ENCODE measurements around the gene APEX1.
"Not testable (repeated sequence)": the region's sequence is repeated elsewhere in the genome, so short reads cannot be mapped to it uniquely, and the experiment has no call there.

The APEX1 gene

DNA sequence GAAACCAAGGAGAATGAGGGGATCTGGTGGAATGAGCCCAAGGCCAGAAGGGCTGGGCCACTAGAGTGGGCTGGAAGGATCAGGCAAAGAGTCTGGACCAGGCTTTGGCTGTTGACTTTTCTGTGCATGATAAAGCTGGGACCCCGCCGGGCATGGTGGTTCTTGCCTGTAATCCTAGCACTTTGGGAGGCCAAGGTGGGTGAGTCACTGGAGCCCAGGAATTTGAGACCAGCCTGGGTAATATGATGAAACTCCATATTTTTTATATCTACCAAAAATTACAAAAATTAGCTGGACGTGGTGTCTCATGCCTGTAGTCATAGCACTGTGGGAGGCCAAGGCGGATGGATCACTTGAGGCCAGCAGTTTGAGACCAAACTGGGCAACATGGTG lies 18.7 kb upstream of the APEX1 start:
- DNase-seq: no peak

DNA sequence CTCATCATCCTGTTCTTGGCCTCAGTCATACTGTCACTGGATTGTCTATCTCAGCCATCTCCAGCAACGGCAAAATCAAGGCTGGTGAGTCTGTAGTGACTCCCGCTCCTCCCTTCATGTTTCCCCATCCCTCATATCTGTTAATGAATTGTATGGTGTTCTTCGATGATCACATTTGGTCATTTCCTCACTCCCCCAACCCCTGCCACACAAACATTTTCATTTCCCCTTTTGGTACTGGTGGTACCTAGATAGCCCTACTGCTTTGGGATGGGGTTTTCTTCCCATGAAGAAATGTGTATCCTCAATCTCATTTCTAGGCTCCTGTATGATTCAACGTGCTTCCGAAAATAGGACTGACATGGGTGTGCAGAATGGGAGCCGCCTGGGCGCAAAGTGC lies 16.4 kb upstream of the APEX1 start:
- no peak for DNase-seq

DNA sequence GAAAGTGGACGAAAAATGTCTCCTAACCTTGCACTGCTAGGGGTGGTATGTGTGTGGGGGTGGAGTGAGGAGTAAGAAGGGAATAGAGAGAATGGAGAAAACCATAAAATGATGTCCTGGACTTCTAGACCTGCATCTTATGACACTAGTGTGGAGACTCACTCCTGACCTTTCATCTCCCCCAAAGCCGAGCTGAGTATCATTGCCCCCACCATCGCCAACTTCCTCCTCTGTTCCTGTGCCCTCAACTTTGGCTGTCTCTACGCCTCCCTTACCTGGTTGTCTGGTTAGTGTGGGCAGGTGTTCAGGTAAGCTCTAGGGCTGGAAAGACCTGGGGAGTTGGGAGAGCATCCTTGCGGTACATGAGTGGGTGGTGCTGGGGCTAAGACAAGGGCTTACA lies 14.6 kb upstream of the APEX1 start:
- DNase-seq: no peak

DNA sequence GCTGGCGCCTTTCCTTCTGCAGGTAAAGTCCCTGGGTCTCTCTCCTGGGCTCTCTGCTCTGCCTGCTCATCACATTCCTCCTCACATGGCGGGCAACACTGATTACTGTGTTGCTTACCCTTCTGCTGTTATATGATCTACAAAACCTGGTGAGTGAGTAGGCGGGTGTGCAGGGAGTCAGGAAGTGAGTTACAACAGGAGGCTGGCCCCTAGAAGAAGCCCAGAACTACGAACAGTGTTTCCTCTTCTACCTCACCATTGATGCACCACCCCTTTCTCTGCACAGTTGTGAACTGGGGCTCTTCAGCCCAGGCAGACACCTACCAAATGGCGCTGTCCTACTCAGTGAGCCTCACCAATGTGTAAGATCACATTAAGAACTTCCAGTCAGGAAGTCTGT lies 14.1 kb upstream of the APEX1 start:
- DNase-seq: no peak

DNA sequence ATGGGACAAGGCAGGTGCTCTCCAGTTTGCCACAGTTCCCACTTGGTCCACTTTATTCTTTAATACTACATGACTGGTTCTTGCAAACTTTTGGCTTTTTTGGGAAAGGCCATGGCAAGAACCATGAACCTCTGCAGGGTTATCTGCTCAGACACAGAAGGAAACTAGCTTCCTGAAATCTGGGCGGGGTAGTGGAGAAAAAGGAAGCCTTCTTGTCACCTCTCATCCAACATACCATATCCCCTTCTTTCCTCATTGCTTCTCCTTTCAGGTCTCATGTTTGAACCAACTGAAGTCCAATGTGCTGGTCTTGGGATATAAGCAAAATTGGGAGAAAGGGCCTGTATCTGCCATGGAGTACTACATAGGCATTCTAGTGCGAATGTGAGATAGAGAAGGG lies 13.6 kb upstream of the APEX1 start:
- no peak for DNase-seq

DNA sequence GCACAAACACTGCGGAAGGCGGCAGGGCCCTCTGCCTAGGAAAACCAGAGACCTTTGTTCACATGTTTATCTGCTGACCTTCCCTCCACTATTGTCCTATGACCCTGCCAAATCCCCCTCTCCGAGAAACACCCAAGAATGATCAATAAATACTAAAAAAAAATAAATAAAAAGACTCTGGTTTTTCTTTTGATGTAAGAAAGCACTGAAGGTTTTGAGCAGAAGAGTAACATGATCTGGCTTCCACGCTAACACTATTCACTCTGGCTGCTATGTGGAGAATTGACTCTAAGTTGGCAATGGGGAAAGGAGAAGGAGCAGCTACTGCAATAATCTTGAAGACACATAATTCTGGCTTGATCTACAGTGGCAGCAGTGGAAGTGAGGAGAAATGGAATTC lies 11.4 kb upstream of the APEX1 start:
- DNase-seq: not testable (repeated sequence)

DNA sequence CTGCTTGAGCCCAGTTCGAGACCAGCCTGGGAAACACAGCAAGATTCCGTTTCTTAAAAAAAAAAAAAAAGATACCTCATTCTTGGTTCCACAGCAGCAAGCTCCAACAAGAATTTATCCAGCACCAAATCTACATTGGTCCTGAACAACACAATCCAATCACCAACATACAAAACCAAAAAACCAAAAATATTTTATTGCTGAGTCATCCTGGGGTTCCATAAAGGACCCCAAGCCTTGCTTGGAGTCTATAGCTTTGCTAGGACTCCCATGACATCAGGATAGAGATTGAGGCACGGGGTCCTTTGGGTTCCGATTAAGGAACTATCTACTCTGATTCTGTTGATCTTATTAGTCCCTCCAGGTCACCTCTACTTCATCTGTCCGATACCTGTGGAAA lies 8.1 kb upstream of the APEX1 start:
- DNase-seq: no peak

DNA sequence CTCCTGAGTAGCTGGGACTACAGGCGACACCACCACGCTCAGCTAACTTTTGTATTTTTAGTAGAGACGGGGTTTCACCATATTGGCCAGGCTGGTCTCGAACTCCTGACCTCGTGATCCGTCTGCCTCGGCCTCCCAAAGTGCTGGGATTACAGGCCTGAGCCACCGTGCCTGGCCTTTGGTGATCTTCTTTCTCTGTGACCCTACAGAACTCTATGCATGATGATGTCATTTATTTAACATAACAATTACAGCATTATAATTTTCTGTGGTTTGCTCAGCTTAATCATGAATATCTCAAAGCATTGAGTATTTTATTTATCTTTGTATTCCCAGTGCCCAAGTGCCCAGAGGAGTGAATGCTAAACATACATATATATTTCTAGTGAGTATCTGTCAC lies 2.2 kb upstream of the APEX1 start:
- not testable (repeated sequence) for DNase-seq

DNA sequence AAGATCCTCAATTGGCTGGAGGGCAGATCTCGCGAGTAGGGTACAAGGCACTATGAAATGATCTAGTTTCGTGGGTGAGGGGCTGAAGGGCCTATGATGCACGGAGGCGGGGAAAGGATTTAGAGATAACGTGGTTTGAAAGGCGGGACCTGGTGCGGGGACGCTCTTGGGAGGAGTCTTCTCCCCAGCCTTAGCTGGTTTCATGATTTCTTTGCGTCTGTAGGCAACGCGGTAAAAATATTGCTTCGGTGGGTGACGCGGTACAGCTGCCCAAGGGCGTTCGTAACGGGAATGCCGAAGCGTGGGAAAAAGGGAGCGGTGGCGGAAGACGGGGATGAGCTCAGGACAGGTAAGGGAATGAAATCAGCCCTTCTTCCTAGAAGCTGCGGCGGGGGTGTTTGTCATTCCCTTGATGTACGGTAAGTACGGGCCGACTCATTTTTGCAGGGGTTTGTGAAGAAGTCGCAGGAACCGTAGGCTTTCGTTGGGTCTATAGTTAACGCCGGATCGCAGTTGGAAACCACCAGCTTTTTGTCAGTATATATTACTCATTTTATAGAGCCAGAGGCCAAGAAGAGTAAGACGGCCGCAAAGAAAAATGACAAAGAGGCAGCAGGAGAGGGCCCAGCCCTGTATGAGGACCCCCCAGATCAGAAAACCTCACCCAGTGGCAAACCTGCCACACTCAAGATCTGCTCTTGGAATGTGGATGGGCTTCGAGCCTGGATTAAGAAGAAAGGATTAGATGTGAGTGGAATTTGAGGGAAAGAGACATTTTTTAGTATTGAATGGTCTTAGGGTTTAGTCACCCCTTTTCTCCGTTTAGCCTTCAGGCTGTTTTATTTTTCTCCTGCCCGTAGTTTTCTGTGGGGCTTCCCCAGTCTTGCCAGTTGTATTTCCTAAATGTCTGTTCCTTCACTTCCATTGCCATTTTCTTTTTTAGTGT lies 602 bp downstream of the APEX1 start:
- no peak for DNase-seq

DNA sequence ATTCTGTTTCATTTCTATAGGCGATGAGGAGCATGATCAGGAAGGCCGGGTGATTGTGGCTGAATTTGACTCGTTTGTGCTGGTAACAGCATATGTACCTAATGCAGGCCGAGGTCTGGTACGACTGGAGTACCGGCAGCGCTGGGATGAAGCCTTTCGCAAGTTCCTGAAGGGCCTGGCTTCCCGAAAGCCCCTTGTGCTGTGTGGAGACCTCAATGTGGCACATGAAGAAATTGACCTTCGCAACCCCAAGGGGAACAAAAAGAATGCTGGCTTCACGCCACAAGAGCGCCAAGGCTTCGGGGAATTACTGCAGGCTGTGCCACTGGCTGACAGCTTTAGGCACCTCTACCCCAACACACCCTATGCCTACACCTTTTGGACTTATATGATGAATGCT lies 1.9 kb downstream of the APEX1 start:
- no peak for DNase-seq

DNA sequence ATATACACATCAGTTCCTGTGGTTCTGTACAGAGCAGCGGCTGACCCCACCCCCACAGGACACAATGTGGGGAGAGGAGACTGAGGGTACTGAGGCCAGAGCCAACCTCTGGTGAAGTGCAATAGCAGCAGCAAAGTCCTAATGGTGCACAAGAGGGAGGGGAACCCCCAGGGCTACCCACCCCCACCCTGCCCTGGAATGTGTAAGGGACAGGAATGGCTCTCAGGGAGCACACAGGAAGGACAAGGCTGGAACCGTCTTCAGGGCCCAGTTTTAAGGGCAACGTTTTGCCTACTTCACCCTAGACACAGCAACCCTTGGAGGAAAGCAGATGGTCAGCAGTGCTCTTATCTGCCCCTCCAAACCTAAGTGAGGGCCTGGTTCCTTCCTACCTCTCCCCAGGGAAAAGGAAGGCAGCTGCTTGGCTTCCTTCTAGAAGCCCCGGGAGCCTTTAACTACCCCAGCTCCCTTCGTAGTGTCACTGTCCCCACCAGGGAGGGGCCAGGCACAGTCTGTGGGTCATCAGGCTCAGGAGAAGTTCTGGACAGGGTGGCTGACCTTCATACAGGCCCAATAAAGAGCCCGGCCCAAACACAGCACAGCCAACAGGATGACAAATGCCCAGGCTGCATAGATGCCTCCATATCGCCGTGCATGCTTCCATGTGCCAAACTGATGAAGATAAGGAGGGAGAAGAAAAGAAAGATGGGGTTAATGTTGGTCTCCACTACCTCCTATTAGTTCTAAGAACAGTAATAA lies 3.2 kb downstream of the APEX1 start:
- no peak for DNase-seq

DNA sequence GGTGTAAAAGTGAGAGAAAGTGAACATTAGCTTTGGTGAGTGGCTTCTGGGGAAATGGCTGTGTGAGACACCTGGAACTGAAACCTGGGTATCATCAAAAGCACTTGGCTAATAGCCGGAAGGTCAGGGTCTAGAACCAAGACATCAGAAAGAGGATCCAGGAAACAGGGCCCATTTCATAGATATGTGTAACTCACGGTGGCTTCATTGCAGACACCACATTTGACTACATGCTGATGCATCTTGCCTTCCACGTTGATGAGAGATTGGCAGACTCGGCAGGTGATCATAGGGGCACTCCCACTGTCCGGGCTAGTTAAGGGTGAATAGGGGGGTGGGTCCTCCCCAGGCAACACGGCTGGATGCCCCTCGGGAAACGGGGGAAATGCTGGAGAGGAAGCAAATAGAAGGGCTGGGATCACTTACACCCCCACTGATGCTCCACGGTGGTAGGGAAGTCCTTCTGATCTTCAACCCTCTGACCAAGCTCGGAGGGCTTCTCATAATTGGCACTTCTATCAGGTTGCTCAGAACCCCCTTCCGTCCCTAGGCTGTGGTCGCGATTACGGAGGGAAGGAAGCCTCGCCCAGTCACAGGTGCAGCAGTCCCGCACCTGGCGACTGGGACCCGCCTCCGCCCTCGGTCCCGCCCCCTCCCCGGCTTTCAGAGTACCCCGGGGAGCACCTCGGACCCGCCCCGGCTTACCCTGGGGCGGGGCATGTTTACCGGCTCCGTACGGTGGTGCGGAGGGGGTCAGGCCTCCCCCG lies 5.6 kb downstream of the APEX1 start:
- DNase-seq: peak; percentile 80

DNA sequence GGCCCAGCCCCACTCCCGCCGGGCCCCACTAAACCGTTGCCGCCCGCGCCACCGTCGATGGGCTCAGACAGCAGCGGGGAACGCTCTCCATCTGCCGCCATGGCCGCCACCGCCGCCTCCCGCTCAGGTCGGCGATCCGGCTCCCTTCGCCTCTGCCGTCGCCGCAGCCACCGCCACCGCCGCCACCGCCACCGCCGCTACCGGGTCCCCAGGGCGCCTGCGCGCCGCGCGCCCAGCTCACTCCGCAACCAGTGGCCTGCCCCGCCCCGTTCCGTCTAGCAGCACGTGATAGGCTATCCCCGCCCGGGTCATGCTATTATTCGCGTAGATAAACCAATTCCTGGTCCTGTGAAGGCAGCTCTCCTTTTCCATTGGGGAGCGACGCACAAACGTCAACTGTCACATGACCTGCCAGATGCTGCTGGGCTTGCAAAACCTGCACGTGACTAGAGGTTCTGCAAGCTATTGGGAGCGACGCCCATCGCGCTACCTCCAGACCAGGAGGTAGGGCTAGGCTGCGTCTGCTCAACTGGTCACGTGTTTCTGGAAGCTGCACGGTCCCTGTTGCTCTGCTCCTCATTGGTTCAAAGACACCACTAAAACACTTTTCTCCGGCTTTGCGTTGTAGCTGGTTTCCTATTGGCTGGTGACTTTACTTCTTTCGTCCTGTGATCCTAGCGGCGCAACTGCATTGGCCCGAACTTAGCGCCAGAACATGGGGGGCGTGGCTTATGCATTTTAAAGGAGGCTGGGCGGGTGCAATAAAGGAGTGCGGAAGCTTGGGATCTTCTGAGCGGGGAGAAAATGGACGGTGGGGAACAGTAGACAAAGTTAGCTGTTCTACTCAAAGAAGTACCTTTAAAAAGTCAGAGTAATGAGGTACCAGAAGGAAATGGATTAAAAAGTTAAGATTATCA lies 6.5 kb downstream of the APEX1 start, which contains the start of gene PIP4P1:
PIP4P1 (minus strand) TSS at position 210 of the 917 bp plus-strand sequence; CDS start at position 101, 109 bp downstream.
- DNase-seq: peak; percentile 100

DNA sequence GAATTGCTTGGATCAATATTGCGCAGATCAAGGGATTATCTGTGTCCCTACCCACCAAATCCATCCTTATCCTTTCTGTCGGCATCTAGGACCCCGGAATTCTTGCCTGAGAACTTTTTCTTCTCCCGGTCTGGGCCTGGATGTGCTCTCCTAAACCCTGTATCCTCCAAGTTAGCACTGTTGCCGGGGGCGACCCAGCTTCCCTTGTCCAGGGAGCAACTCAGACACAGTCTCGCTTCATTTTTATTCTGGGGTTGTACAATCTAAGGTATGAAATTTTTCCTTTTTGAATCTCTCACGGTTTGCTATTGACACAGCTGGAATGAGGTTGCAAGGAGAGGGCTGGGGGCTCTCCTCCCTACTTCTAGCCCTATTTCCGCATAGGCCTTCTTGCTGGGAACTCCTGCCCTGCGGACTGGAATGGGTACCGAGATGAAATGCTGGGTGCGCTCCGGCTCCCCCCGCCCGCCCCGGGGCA lies 13.8 kb downstream of the APEX1 start:
- no peak for DNase-seq

DNA sequence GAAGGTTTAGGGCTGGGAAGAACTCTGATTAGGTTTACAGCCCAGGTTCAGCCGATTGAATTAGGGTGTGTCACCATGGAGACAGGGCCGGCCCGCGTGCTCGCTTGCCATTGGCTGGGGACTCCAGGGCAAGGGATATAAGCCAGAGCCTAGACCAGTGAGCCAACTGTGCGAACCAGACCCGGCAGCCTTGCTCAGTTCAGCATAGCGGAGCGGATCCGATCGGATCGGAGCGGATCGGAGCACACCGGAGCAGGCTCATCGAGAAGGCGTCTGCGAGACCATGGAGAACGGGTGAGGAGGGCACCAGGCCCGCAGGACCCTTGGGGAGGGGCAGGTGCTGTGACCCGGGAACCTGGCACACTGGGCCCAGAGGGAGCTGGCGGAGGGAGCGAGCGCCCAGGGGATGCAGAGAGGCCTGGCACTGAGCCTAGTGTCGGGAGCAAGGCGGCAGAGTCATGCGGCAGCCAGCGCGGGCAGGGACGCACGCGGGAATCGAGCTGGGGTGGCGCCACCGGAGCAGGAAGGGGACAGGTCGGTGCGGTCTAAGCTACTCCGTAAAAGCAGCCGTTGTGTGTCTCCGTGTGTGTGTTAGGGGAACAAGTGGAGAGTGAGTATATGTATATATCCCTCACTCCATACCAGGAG lies 14.3 kb downstream of the APEX1 start, which contains the start of gene PNP:
PNP (plus strand) TSS at position 165 of the 648 bp plus-strand sequence; CDS start at position 284, 119 bp downstream.
- peak; percentile 93 for DNase-seq

DNA sequence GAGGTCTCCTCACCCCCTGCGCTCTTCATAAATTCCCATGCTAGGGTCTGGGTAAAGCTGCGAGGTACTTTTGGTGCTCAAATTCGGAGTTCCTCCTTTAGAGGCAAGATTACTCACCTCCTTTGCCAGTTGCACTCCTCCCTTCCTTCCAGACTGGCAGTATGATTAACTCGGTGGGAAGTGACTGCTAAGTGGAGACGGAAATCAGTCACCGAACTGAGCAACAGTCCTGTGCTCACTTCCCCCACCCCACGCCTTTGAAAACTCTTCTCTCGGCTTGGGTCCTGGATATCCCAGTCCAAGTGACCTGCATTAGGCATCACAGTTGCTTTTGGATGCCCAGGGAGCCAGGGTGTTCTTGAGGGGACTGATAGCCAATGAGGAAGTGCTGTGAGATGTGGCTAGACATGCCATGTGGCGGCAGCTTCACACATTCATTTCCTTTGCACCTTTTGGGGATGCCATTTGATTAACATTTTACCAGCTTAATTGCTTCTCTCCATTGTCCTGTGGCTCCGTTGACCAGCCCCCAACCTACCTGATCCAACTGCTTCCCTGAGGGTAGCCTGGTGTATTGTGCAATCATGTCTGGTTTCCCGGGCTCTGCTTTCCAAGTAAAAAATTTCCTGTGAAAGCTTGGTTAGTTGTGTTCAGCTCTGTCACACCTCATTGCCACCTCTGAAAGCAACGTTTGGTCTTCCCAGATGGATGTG lies 15.0 kb downstream of the APEX1 start:
- peak; percentile 54 for DNase-seq

DNA sequence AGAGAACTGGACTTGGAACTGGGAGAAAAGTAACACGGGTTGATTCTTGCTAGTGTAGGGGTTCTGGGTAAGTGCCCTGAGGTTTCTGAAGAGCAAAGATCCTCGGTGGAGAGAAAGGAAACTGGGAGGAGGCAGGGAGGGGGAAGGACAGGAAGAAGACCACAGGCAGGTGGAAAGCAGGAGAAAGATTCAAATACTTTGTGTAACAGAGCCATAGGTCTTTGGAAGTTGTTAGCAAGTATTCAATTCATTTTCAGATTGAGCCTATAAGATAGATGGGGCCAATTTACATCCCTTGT lies 15.5 kb downstream of the APEX1 start:
- DNase-seq: no peak

DNA sequence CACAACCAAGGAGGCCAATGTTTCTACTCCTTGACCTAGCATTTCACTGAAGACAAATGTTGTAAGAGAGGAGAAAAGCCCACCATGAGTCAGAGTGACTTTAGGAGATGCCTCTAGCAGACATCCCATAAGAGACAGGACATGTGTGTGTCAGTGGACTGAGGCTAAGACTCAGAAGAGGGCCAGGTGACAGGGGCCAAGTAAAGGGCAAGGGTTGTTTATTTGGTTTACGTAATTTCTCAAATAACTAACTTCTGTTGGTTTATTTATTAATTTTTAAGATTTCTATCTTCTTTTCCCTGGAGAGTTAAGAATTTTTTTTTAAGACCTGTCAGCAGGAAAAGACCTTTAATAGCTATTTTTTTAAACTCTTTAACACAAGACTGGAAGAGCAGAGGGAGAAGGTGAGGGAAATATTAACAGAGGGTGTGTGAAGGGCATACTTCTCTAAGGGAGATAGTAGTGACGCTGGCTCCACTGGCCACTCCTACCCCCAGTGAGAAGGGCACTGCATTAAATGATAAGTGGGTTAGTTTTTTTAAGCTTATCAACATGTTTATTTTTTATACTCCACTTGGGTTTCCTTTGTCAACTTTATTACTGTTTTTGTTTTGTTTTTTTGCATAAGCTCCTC lies 17.6 kb downstream of the APEX1 start:
- no peak for DNase-seq

DNA sequence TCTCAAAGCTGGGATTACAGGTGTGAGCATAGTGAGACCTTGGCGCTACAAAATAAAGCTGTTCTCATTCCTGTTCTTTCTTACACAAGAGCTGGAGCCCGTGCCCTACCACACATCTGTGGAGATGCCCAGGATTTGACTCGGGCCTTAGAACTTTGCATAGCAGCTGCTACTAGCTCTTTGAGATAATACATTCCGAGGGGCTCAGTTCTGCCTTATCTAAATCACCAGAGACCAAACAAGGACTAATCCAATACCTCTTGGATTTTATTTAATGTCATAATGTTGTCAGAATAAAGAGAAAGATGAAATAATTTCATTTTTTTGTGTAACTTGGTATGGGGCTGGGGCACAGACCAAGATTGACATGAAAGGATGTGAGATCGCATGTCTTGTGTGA lies 21.8 kb downstream of the APEX1 start:
- DNase-seq: no peak

DNA sequence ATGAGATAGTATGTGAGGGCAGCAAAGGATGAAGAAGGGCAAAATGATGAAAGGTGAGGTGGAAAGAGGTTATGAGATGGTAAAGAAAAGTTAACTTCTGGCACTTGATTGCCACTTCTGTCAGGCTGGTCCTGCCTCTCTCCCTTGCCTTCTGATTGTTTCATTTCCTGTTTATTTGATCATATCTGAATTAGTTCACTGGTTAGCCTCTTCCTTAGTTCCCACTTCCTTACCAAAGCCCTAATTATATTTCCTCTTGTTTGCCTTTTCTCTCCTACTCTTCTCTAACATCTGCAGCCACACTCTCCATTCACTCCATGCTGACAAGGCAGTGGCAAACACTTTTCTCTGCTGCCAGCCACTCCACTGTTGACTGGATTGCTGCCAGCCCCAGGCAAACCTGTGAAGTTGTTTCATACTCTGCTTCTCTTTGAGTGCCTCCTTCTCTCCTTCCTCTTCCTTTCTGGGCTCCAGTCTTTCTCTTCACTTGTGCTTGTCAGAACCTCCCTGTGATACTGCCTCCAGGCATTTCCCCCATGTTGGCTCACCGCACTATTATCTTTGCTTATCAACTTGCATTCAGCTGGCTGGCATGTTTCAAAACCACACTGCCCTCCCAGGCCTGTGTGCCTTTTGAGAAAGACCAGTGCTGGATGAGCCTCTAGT lies 22.3 kb downstream of the APEX1 start:
- DNase-seq: peak; percentile 56
